Left hindlimb (tissue), 1 donor: ENCODE measurements around the gene AGBL1.
"Not testable (repeated sequence)": the region's sequence is repeated elsewhere in the genome, so short reads cannot be mapped to it uniquely, and the experiment has no call there.

ENCODE experiments used
- DNase-seq: peaks from one replicate; pipeline ENCODE4 v3.0.0-alpha.2; 2018

AGBL1 gene

GRCh38 chr15:86087808-86088207, 8.1 kb downstream of the AGBL1 start:
- DNase-seq, result no peak

GRCh38 chr15:86089422-86089821, 9.8 kb downstream of the AGBL1 start:
- DNase-seq, result no peak

GRCh38 chr15:86101818-86102217, 22.1 kb downstream of the AGBL1 start:
- no peak for DNase-seq

GRCh38 chr15:86103825-86104224, 24.2 kb downstream of the AGBL1 start:
- DNase-seq, result no peak

GRCh38 chr15:86106306-86106705, 26.6 kb downstream of the AGBL1 start:
- DNase-seq, result no peak

GRCh38 chr15:86115145-86115801, 35.6 kb downstream of the AGBL1 start:
- DNase-seq, result no peak

- DNase-seq, result no peak
Measured at GRCh38 chr15:86121568-86122225, 42.0 kb downstream of the AGBL1 start.

- not testable (repeated sequence) for DNase-seq
Measured at GRCh38 chr15:86122691-86123391, 43.2 kb downstream of the AGBL1 start.

GRCh38 chr15:86125775-86126174, 46.1 kb downstream of the AGBL1 start:
- no peak for DNase-seq

- DNase-seq, result no peak
Measured at GRCh38 chr15:86127547-86127946, 47.9 kb downstream of the AGBL1 start.

- DNase-seq, result no peak
Measured at GRCh38 chr15:86135041-86135440, 55.4 kb downstream of the AGBL1 start.

GRCh38 chr15:86136861-86137260, 57.2 kb downstream of the AGBL1 start:
- no peak for DNase-seq

- no peak for DNase-seq
Measured at GRCh38 chr15:86138798-86139197, 59.1 kb downstream of the AGBL1 start.

GRCh38 chr15:86139828-86140227, 60.2 kb downstream of the AGBL1 start:
- no peak for DNase-seq

- DNase-seq, result no peak
Measured at GRCh38 chr15:86154705-86155104, 75.0 kb downstream of the AGBL1 start.

- no peak for DNase-seq
Measured at GRCh38 chr15:86155551-86155950, 75.9 kb downstream of the AGBL1 start.

GRCh38 chr15:86157606-86158293, 78.1 kb downstream of the AGBL1 start:
- DNase-seq, result no peak

GRCh38 chr15:86159468-86159867, 79.8 kb downstream of the AGBL1 start:
- no peak for DNase-seq

- no peak for DNase-seq
Measured at GRCh38 chr15:86161250-86161649, 81.6 kb downstream of the AGBL1 start.

- peak; percentile 37 for DNase-seq
Measured at GRCh38 chr15:86162172-86162591, 82.5 kb downstream of the AGBL1 start.

- DNase-seq, result no peak
Measured at GRCh38 chr15:86162641-86163040, 83.0 kb downstream of the AGBL1 start.

GRCh38 chr15:86163816-86164215, 84.1 kb downstream of the AGBL1 start:
- no peak for DNase-seq

- no peak for DNase-seq
Measured at GRCh38 chr15:86164232-86164898, 84.7 kb downstream of the AGBL1 start.
